ENCODE data around the gene CAMKK2.

The CAMKK2 gene

GRCh38 chr12:121288158-121288845, 8.2 kb downstream of the CAMKK2 start:
- H3K4me3 ChIP-seq (ENCODE audit: severe bottlenecking) = no peak overlapping the region
- no peaks in the 10 kb centered on the region for H3K9me3 ChIP-seq (ENCODE audit: severe bottlenecking)
- DNase-seq (ENCODE audit: low spot score) (no peak), ATAC-seq (ENCODE audit: low read depth) (no peak)
- peaks cover 24% of the 10 kb centered on the region for H3K36me3 ChIP-seq (ENCODE audit: low read depth)
- TF ChIP-seq CTCF (IDR thresholded peaks at IDR 0.05; ENCODE audit: poor library complexity, severe bottlenecking) = no peak
- H3K4me1 ChIP-seq (ENCODE audit: insufficient read depth, poor library complexity, severe bottlenecking) = no peaks in the 10 kb centered on the region
- H3K27ac ChIP-seq (ENCODE audit: poor library complexity, severe bottlenecking) = no peak overlapping the region
- H3K27me3 ChIP-seq (ENCODE audit: insufficient read depth, poor library complexity, severe bottlenecking) = no peaks in the 10 kb centered on the region

GRCh38 chr12:121287267-121287954, 9.1 kb downstream of the CAMKK2 start:
- no peak for DNase-seq (ENCODE audit: low spot score)

GRCh38 chr12:121285856-121286255, 10.7 kb downstream of the CAMKK2 start:
- TF ChIP-seq CTCF (IDR thresholded peaks at IDR 0.05; ENCODE audit: poor library complexity, severe bottlenecking) = no peak
- no peaks in the 10 kb centered on the region for H3K27me3 ChIP-seq (ENCODE audit: insufficient read depth, poor library complexity, severe bottlenecking)
- no peak overlapping the region for H3K27ac ChIP-seq (ENCODE audit: poor library complexity, severe bottlenecking)
- DNase-seq (ENCODE audit: low spot score) (no peak), ATAC-seq (ENCODE audit: low read depth) (no peak)
- no peak overlapping the region for H3K4me3 ChIP-seq (ENCODE audit: severe bottlenecking)
- H3K9me3 ChIP-seq (ENCODE audit: severe bottlenecking) = no peaks in the 10 kb centered on the region
- no peaks in the 10 kb centered on the region for H3K4me1 ChIP-seq (ENCODE audit: insufficient read depth, poor library complexity, severe bottlenecking)
- peaks cover 18% of the 10 kb centered on the region for H3K36me3 ChIP-seq (ENCODE audit: low read depth)

More at GRCh38 chr12:121287267-121287954, 9.1 kb downstream of the CAMKK2 start:
- H3K36me3 ChIP-seq (ENCODE audit: low read depth) = peaks cover 22% of the 10 kb centered on the region
- no peak overlapping the region for H3K4me3 ChIP-seq (ENCODE audit: severe bottlenecking)
- no peak for TF ChIP-seq CTCF (IDR thresholded peaks at IDR 0.05; ENCODE audit: poor library complexity, severe bottlenecking)
- ATAC-seq (ENCODE audit: low read depth) = no peak
- H3K4me1 ChIP-seq (ENCODE audit: insufficient read depth, poor library complexity, severe bottlenecking) = no peaks in the 10 kb centered on the region
- no peaks in the 10 kb centered on the region for H3K27me3 ChIP-seq (ENCODE audit: insufficient read depth, poor library complexity, severe bottlenecking)
- no peak overlapping the region for H3K27ac ChIP-seq (ENCODE audit: poor library complexity, severe bottlenecking)
- no peaks in the 10 kb centered on the region for H3K9me3 ChIP-seq (ENCODE audit: severe bottlenecking)

- H3K9me3 ChIP-seq (ENCODE audit: severe bottlenecking) = no peaks in the 10 kb centered on the region
- peaks cover 13% of the 10 kb centered on the region for H3K36me3 ChIP-seq (ENCODE audit: low read depth)
- DNase-seq (ENCODE audit: low spot score) = no peak
- no peak overlapping the region for H3K27ac ChIP-seq (ENCODE audit: poor library complexity, severe bottlenecking)
- ATAC-seq (ENCODE audit: low read depth) = no peak
- no peak for TF ChIP-seq CTCF (IDR thresholded peaks at IDR 0.05; ENCODE audit: poor library complexity, severe bottlenecking)
- H3K4me1 ChIP-seq (ENCODE audit: insufficient read depth, poor library complexity, severe bottlenecking) = no peaks in the 10 kb centered on the region
- H3K4me3 ChIP-seq (ENCODE audit: severe bottlenecking) = no peak overlapping the region
- H3K27me3 ChIP-seq (ENCODE audit: insufficient read depth, poor library complexity, severe bottlenecking) = no peaks in the 10 kb centered on the region
These were observed 11.7 kb downstream of the CAMKK2 start for GRCh38 chr12:121284551-121285390.

Measured in RWPE2 (cell line).